ENCODE results near the gene CPT1B. TPM values are rescaled to one million over a fixed set of nuclear protein-coding genes. Genes with fewer than 3 reads are reported as not detected.
"Not testable (repeated sequence)": the region's sequence is repeated elsewhere in the genome, so short reads cannot be mapped to it uniquely, and the experiment has no call there.

CPT1B gene
- total RNA-seq, 1 experiment from 2014 or later = 9.6 TPM

DNA sequence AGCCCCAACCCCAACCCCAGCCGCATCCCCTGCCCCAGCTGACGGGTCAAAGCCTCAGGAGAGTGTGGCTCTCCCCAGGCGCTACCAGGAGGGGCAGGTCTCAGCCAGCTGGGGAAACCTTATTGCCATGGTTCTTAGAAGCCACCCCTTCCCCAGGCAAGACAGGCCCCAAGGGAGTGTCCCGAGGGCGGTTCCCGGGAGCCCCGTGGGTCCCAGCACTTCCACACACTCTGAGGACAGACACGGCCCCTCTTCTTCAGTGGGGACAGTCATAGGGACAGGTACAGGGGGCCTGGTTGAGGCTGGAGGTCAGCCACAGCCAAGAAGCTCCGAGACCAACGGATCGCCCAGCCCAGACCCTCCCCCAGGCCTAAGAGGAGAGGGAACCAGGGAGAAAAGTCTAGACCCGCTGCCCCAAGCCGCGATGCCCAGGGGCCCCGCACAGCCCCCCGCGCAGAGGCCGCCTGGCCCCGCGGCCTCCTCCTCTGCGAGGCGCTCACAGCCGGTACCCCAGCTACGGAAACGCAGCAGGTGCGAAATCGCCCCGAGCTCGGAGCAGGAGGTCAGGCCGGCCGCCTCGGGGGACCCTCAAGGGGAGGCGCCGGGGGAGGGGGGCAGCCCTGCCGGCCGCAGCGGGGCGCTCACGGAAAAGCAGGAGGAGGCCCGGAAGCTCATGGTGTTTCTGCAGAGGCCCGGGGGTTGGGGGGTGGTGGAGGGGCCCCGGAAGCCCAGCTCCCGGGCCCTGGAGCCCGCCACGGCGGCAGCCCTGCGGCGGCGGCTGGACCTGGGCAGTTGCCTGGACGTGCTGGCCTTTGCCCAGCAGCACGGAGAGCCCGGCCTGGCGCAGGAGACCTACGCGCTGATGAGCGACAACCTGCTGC is 29.9 kb downstream of the CPT1B start:
- no peak for DNase-seq (ENCODE audit: extremely low read depth, low read depth)

- DNase-seq (ENCODE audit: extremely low read depth, low read depth) = no peak
Observed at GRCh38 chr22:50547263-50547985, 30.8 kb downstream of the CPT1B start.

- DNase-seq (ENCODE audit: extremely low read depth, low read depth) = no peak
Observed at GRCh38 chr22:50546326-50547262, 31.6 kb downstream of the CPT1B start.

- DNase-seq (ENCODE audit: extremely low read depth, low read depth) = peak; percentile 75
Observed at GRCh38 chr22:50545522-50546325, 32.5 kb downstream of the CPT1B start, which contains the start of gene KLHDC7B. KLHDC7B (plus strand) TSS chr22:50545899; CDS start chr22:50546244, 345 bp downstream.

GRCh38 chr22:50544746-50545253 is 33.4 kb downstream of the CPT1B start:
- DNase-seq (ENCODE audit: extremely low read depth, low read depth) = no peak

DNA sequence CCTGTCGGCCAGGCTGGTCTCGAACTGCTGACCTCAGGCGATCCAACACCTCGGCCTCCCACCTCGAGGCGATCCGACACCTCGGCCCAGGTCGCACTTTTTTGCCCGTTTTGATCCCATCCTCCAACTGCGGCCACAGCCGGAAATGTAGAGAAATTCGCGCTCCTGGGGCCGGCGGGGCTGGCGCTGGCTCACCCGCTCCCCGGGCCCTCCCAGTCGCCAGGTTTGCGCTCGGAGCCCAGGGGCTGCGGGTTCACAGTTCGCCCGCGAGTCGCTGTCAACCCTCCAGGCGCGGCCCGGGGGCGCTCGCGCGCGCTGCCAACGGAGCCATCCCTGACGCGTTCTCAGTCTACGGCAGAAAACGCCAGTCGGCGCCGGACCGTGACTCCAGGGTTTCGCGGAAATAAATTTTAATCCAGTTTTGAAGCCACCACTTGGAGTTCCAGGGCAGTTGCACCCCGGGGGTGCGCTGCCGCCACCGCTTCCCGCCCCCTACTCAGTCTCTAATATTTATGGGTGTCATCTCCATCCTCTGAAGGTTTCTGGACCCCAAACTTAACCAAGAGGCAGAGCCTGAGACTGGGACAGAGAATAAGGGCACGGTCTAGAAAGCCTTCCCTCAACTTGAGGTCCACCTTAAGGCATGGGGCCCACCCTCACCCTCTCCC is 34.0 kb downstream of the CPT1B start:
- DNase-seq (ENCODE audit: extremely low read depth, low read depth) = no peak

DNA sequence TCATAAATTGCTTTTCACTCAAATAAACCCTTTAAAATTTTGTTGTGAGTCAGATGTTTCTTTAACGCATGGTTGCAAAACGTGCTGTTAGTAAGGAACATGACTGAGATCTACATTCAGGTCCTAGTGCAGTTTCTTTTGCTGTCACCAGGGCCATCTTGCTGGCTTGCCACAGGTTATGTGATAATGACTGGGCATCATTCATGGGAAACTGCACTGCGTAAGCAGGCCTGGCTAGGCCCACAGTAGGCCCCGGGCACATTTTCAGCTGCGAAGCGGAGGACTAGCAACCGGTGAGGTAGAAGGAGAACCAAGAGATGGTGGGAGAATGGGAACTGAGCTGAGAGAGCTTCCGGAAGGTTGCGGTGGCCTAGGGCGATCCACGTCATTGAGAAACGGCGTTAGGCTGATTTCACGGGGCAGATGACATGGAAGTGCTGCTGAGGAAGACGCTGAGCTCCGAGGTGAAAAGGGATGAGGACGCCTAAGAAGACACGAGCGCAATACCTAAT is 35.8 kb downstream of the CPT1B start:
- no peak for DNase-seq (ENCODE audit: extremely low read depth, low read depth)

DNA sequence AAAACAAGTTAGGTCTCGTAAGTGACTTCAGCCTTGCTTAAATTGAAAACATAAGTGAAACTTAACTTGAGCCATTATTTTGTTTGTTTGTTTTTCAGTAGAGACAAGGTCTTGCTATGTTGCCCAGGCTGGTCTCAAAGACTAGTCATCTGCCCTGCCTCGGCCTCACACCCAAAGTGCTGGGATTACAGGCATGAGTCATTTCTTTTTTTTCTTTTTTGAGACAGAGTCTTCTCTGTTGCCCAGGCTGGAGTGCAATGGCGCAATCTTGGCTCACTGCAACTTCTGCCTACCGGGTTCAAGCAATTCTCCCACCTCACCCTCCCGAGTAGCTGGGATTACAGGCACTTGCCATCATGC is 36.6 kb downstream of the CPT1B start:
- peak; percentile 79 for DNase-seq (ENCODE audit: extremely low read depth, low read depth)

- no peak for DNase-seq (ENCODE audit: extremely low read depth, low read depth)
Observed at GRCh38 chr22:50540381-50540780, 37.8 kb downstream of the CPT1B start.

- no peak for DNase-seq (ENCODE audit: extremely low read depth, low read depth)
Observed at GRCh38 chr22:50537765-50538164, 40.5 kb downstream of the CPT1B start.

DNA sequence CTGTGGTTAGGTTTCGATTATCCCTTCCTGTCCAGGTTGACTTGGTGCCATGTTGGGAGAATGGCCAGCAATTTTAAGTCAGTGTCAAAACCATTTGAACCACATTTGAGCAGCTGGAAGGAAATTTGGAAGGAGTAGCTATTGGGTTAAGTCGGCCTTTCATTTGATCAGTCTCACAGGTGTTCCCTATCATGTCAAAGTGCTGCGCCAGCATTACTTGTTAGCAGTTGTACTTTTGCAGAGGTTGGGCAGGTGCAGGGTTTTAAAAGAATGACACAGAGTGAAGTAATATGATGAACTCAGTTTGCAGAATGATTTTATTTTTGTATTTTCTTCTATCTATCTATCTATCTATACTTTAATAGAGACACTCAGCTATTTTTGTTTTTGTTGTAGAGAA is 42.0 kb downstream of the CPT1B start:
- DNase-seq (ENCODE audit: extremely low read depth, low read depth) = no peak

GRCh38 chr22:50535113-50535512 is 43.1 kb downstream of the CPT1B start:
- no peak for DNase-seq (ENCODE audit: extremely low read depth, low read depth)

DNA sequence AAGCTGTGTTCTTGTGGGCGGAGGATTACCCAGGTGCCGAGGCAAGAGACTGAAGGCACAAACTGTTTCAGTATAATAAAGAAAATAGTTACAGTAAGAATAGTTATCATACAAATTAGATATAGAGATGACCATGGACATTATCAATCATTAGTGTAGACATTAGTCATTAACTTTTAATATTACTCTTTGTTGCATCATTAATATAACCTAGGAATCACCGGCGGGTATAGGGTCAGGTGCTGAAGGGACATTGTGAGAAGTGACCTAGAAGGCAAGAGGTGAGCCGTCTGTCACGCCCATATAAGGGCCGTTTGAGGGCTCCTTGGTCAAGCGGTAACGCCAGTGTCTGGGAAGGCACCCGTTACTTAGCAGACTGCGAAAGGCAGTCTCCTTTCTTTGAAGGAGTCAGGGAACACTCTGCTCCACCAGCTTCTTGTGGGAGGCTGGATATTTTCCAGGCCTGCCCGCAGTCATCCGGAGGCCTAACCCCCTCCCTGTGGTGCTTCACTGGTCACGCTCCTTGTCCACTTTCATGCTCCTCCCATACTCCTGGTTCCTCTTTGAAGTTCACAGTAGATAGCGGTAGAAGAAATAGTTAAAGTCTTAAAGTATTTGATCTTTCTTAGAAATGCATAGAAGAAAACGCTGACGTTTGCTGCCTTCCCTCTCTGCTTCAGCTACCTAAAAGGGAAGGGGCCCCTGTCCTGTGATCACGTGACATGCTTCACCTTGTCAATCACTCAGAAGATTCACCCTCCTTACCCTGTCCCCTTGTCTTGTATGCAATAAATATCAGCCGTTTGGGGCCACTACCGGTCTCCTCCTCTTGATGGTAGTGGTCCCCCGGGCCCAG is 44.1 kb downstream of the CPT1B start:
- not testable (repeated sequence) for DNase-seq (ENCODE audit: extremely low read depth, low read depth)

DNA sequence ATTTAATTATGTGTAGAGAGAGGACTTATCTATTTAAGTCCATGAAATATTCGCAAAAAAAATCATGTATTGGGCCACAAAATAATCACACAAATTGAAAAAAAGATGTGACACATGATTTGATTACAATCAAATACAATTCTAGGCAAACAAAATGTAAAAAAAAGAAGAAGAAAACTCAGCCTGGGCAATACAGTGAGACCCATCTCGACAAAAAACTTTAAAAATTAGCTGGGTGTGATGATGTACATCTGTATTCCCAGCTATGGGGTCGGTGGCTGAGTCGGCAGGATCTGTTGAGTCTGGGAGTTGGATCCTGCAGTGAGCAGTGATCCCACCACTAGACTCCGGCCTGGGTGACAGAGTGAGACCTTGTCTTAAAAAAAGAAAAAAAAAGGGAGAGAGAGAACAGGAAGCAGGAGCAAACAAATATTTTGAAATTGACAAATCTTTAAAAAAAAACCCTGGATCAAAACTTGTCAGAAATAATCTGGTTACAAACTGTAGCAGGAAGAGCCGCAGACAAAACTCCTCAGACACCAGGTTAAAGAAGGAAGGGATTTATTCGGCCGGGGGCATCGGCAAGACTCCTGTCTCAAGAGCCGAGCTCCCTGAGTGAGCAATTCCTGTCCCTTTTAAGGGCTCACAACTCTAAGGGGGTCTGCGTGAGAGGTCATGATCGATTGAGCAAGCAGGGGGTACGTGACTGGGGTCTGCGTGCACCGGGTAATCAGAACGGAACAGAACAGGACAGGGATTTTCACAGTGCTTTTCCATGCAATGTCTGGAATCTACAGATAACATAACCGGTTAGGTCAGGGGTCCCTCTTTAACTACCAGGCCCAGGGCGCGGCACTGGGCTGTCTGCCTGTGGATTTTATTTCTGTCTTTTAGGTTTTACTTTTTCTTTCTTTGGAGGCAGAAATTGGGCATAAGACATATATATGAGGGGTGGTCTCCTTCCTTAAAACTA is 45.1 kb downstream of the CPT1B start:
- DNase-seq (ENCODE audit: extremely low read depth, low read depth) = no peak

GRCh38 chr22:50531962-50532674 is 46.1 kb downstream of the CPT1B start:
- no peak for DNase-seq (ENCODE audit: extremely low read depth, low read depth)

GRCh38 chr22:50531546-50531961 is 46.7 kb downstream of the CPT1B start:
- no peak for DNase-seq (ENCODE audit: extremely low read depth, low read depth)

All from NCI-H460 (cell line).